ENCODE data around the gene FLVCR2.

GRCh38 chr14:75604979-75605851 lies 26.8 kb downstream of the FLVCR2 start:
- TF ChIP-seq SUZ12 (IDR thresholded peaks at IDR 0.05; ENCODE audit: extremely low read depth, insufficient read depth, insufficient read length) (no peak), ZNF274 (IDR thresholded peaks at IDR 0.05; ENCODE audit: low read depth, low read length) (no peak)

Data from NT2/D1 (cell line).